ENCODE measurements around the gene UXS1.
A peak's percentile ranks its signal among the peaks of the same experiment; 100 is the strongest.

Gene UXS1

GRCh38 chr2:106070181-106070580 lies 123.9 kb downstream of the UXS1 start:
- DNase-seq = no peak

GRCh38 chr2:106068451-106068850 lies 125.7 kb downstream of the UXS1 start:
- DNase-seq = no peak

DNA sequence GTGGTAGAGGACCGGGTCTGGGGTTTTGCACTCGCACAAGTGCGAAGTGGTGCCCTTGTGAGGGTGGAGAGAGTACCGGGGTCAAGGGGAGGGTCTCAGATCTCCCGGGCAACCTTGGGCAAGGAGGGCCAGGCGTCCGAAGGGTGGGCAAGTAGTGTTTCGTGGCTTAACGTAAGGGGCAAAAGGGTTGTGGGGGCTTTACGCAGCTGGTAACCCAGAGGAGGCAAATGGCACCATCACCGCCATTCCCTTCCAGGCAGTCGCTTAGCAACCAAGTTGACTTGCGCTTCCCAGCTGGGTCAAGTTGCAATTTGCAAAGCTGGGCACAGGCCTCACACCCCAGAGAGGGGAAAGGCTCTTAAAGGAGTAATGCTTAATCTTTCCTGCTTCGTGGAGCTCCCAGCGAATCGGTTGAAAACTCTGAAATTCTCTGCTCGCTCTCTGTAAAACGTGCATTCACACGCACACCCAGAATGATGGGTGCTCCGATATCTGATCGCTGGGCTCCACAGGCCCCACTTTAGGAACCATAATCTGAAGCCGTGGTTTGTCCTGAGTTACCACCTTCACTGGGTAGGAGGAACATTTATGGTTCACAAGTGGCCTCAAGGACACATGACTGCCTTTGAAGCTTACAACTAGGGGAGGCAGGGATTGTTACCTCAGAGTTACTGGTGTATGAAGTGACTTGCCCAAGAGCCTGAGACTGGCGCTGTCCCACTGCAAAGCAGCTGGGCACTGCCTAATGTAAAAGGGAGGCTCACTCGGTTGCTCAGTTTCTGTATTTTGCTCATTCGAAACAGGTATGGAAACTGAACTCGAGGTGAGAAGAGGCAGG lies 127.9 kb downstream of the UXS1 start:
- no peak for DNase-seq

- DNase-seq = peak; percentile 7
These were observed 128.7 kb downstream of the UXS1 start for GRCh38 chr2:106065268-106065982.

- no peak for DNase-seq
These were observed 130.9 kb downstream of the UXS1 start for GRCh38 chr2:106063181-106063580.

DNA sequence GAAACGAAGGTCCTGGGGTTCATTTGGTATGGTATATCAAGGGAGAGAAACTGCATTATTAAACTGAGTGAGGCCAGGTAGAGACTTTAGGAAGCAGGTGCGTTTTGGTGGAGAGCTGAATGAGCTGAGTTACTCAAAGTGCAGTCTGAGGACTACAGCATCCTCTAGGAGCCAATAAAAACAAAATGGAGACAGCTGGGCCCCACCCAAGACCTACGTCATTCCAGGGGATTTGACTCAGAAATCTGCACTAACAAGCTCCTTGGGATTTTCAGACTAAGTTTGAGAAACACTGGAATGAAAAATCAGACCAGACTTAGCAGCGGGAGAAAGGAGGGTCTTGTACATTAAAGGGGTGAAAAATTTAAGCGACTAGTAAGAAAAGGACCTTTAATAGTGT lies 131.5 kb downstream of the UXS1 start:
- DNase-seq = no peak

- no peak for DNase-seq
These were observed 132.3 kb downstream of the UXS1 start for GRCh38 chr2:106061611-106062349.

DNA sequence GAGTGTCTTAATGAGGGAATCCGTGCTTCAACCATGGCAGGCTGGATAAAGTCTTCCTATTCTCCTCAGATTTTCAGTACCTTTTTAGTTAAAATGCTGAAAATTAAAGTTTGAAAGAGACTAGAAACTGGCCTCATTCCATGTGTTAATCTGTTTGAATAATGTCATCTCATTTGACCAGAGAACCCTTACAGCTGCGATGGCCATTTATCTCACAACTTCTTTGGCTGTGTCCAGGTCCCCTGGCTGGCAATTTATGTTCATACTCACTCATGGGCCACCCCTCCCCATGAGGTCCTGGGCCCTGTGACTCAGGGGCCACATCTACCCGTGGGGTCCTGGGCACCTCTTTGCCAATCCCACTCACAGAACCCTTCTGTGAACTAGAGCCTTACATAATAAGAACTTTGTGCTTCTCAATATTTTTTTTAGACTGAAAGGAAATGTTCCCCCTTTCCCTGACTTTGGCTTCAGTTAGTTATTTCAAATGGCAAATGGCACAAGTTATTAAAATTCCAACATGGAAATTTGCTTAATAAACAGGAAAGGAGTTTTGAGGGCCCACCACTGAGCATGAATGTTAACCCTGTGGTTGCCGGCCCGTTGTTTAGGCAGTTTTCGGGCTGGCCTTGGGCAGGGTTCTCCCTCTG lies 134.6 kb downstream of the UXS1 start:
- no peak for DNase-seq

GRCh38 chr2:106058469-106059137 lies 135.5 kb downstream of the UXS1 start:
- no peak for DNase-seq

- peak; percentile 23 for DNase-seq
These were observed 136.9 kb downstream of the UXS1 start for GRCh38 chr2:106057206-106057605.

DNA sequence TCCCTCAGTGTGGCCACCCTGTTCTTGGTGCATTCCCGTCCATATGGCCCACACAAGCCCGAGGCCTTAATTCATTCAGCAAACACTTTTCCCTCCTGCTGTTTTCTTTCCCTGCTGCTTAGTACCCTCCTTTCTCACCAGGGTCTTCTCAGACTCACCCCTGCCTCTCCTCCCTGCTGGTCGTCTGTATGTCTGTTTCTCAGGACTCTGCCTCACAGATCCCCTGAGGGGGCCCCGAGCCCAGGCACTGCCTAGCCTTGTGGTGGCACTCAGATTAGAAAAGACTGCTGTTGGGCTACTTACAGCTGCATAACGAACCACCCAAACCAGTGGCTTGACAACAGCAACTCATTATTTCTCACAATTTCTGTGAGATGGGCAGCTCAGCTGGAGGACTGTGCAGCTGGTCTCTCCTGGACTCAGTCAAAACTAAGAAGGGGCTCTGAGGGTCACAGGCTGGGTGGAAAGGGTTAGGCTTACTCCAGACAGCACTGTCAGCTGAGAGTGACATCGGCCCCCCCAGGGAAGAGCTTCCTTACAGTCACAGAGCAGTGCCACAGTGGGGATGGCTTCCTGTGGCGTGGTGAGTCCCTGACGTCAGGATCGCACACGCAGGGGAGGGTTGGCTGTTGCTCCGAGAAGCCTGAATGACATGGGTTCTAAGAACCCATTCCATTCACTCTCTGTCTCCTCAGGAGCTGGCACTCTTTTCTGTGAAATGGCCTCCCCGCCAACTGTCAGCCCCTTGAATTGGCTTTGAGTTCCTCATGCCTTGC lies 139.0 kb downstream of the UXS1 start:
- DNase-seq = no peak

DNA sequence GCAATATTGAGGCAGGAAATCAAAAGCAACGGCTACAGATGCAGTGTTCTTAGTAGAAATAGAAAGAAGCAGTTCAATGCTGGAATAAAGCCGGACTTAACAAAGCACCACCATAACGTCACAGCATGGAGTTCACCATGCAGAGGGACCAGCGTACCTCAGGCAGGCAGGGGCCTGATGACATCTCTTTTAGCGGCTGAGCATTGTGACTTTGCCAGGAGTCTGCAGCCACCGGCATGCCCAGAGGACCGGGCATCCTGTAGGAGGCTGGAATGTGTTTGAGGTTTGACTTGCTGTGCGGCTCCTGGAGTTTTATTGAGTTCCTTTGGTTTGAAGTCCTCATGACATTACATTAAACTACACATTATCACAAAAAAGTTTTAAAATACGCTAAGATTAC lies 139.8 kb downstream of the UXS1 start:
- DNase-seq = no peak

DNA sequence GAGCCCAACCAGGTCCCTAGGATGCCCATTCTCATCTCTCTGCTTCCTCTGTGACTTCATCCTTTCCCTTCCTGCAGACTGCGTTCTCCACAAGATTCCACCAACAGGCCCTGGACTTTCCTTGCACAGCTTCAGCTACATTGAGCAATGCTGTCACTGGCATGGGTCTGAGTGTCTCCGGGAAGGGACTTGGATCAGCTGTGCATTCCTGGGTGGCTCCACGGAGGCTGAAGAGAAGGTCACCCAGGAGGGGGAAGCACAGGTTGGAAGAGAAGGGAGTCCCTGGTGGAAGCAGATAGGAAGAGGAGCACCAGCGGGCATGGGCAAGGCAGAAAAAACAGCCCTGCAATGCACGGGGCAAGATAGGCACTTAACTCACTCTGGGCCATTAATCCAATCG lies 140.5 kb downstream of the UXS1 start:
- DNase-seq = no peak

DNA sequence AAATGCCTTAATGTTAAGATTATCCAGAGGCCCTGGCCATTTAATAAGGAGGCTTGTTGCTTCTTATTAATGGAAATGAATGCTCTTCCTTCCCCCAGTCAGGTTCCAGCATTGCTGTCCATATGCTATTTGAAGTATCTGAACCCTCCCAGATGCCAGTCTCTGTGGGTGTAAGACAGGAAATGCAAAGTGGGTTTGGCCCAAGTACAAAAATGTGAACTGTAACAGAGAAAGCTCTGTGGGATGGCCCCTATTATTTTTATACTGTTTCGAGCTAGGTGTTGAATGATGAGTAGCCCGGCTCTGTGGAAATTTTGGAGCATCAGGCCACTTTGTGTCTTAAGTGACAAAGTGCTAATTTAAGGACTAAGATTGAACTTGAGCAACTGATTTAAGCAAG lies 141.0 kb downstream of the UXS1 start:
- no peak for DNase-seq

DNA sequence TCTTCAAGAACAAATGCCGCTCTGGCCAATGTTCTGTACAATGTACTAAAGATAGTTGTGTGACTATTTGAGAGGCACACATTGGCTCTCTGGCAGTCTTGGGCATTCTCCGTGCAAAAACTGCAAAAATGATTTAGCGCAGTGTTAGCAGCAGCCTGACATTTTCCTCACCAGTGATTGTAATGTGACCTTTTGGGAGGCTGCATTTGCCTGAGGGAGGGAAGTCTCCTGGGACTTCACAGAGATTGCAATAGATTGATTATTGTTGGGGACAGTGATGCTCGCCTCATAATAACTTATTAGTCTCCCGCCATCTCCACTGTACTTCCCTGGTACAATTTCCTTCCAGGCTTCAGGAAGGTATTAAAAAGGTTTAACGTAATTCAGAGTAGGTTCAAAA lies 149.2 kb downstream of the UXS1 start:
- DNase-seq = no peak

DNA sequence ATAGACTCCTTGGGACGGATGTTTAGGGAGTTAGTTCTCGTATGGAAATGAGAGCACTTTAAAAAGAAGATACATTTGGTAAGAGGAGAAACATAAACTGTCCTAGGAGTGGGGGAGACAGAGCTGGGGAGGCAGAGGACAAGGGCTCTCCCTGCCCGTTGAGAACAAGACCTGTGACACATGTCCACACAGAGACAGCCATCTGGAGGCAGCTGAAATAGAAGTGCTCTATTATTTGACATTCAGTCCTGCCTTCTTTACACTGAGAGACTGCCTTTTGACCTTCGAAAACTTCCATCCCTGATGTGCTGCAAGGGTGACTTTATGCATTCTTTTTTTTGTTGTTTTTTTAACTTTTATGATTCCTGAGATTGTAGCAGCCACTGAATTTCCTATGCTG lies 150.1 kb downstream of the UXS1 start:
- DNase-seq = no peak

All from stimulated activated naive CD4-positive, alpha-beta T cell treated with Interleukin-2 at 50 U/mL for 16 hours (primary cell).